Right forelimb (tissue), 1 donor: ENCODE results near the gene HSD17B14.
"Not testable (repeated sequence)": the region's sequence is repeated elsewhere in the genome, so short reads cannot be mapped to it uniquely, and the experiment has no call there.

ENCODE experiments used
- DNase-seq: peaks from one replicate; pipeline ENCODE4 v3.0.0-alpha.2; 2018

The HSD17B14 gene

DNA sequence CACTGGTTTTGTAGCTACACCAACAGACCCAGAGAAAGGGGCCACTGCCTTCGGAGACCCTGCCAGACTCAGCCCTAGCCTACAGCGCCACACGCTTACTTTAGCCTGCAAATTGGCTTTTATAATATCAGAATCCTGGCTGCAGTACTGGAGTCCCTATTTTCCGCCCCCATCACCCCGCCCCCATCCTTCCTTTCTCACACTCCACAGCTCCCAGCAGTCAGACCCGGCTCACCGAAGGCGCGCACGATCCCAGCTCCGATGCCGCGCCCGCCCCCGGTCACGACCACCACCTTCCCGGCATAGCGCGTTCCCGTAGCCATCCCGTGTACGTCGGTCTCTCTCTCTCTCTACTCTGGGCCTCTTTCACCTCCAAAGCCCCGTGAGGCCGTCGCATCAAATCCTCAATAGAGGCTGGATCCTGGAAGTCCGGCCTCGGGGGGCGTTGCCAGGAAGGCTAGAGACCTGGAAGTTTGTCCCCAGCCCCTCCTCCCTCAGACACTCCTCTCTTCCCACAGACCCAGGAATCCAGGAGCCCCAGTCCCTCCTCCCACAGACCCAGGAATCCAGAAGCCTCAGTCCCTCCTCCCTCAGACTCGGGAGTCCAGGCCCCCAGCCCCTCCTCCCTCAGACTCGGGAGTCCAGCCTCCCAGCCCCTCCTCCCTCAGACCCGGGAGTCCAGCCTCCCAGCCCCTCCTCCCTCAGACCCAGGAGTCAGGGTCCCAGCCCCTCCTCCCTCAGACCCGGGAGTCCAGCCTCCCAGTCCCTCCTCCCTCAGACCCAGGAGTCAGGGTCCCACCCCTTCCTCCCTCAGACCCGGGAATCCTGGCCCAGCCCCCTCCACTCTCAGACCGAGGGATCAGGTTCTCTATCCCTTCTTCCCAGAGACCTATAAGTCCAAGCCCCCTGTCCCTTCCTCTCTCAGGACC lies at the start of gene HSD17B14:
Gene HSD17B14 (minus strand): TSS at position 403 of the 929 bp plus-strand sequence. CDS start 80 bp downstream, at position 323.
- DNase-seq, result peak; percentile 71

DNA sequence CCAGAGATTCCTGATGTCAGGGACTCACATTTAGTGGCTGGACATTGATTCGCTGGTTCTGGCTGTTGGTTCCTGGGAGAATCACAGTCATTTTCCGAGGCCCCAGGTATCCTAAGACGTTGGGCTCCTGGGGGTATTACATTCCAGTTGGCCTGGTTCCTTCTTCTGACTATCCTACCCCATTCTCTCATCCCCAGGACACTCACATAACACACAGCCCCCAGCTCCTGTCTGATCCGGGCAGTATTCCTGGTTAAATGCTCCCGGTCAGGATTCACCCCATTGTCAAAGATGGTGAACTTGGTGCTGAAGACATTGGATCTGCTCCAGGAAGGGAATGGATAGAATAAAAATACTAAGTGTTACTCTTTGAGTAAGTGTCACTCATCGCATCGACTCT lies 47.4 kb upstream of the HSD17B14 start:
- no peak for DNase-seq

GRCh38 chr19:48881741-48882657 lies 45.7 kb upstream of the HSD17B14 start:
- DNase-seq, result no peak

DNA sequence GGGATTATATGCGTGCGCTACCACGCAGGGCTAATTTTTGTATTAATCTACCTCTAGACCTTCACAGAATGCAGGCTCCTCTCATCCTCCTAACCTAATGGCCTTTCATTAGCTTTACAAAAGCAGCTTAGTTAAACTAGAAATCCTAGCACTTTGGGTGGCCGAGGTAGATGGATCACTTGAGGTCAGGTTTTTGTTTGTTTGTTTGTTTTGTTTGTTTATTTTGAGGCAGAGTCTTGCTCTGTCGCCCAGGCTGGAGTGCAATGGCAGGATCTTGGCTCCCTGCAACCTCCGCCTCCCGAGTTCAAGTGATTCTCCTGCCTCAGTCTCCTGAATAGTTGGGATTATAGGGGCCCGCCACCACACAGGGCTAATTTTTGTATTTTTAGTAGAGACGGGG lies 43.4 kb upstream of the HSD17B14 start:
- not testable (repeated sequence) for DNase-seq

DNA sequence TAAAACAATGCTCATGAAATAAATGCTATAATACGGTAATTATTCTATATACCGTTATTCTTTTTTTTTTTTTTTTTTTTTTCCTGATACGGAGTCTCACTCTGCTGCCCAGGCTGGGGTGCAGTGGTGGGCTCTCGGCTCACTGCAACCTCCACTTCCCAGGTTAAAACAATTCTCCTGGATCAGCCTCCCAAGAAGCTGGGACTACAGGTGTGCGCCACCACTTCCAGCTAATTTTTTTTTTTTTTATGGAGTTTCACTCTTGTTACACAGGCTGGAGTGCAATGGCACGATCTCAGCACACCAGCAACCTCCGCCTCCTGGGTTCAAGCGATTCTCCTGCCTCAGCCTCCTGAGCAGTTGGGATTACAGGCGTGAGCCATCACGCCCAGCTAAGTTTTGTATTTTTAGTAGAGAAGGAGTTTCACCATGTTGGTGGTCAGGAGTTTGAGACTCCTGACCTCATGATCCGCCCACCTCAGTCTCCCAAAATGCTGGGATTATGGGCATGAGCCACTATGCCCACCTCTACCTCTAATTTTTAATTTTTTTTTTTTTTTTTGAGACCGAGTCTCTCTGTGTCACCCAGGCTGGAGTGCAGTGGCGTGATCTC lies 42.8 kb upstream of the HSD17B14 start:
- DNase-seq, result no peak

GRCh38 chr19:48878196-48879024 lies 42.1 kb upstream of the HSD17B14 start:
- no peak for DNase-seq

DNA sequence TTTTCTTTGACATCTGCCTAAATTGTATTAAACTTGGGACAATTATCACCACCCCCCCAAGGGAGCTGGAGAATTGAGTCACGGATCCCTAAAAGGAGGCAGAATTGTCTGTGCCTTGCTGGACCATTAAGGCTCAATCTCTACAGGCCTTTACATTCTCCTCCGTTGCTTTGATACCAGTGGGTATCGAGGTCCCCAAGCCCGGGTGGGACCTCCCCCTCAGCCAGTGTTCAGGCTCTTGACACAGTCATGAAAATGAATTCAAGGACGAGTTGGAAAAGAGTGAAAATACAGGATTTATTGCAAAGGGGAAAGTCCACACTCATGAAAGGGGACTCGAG lies 41.5 kb upstream of the HSD17B14 start:
- no peak for DNase-seq

GRCh38 chr19:48876043-48876981 lies 40.0 kb upstream of the HSD17B14 start:
- not testable (repeated sequence) for DNase-seq

- peak; percentile 48 for DNase-seq
Measured at GRCh38 chr19:48874303-48875135, 38.2 kb upstream of the HSD17B14 start.

- DNase-seq, result peak; percentile 44
Measured at GRCh38 chr19:48873476-48874302, 37.4 kb upstream of the HSD17B14 start.

- peak; percentile 80 for DNase-seq
Measured at GRCh38 chr19:48872884-48873475, 36.7 kb upstream of the HSD17B14 start.

GRCh38 chr19:48872182-48872883 lies 36.0 kb upstream of the HSD17B14 start, which contains the start of gene PPP1R15A:
Gene PPP1R15A, plus strand, starts transcription at chr19:48872421. Its CDS starts 813 bp downstream, at chr19:48873234.
- DNase-seq, result peak; percentile 99

GRCh38 chr19:48871471-48872181 lies 35.3 kb upstream of the HSD17B14 start:
- not testable (repeated sequence) for DNase-seq

GRCh38 chr19:48870048-48870447 lies 33.8 kb upstream of the HSD17B14 start:
- no peak for DNase-seq

- peak; percentile 83 for DNase-seq
Measured at GRCh38 chr19:48868114-48868886, 32.0 kb upstream of the HSD17B14 start, which contains the start of gene PLEKHA4. Gene PLEKHA4, minus strand, starts transcription at chr19:48868617. Its CDS starts 997 bp downstream, at chr19:48867620.

DNA sequence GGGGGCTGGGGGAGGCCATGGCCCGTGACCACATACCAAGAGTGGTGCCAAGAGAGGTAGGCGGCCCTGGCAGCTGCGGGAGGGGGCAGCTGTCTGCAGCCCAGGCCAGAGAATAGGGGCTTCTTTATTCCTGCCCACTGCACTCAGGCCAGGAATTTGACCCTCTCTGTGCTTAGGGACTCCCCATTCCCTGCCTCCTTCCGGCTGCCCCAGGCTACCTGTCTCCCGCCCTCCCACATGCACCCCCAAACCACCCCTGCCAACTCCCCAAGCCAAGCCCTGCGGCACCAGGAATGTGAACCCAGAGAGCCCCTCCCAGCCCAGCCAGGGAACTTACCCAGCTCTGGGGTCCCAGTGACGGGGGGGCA lies 31.4 kb upstream of the HSD17B14 start:
- DNase-seq, result no peak
